Measurements from ENCODE around the gene KHDC3L. TPM values are rescaled to one million over a fixed set of nuclear protein-coding genes. Genes with fewer than 3 reads are reported as not detected.

KHDC3L gene, protein sequence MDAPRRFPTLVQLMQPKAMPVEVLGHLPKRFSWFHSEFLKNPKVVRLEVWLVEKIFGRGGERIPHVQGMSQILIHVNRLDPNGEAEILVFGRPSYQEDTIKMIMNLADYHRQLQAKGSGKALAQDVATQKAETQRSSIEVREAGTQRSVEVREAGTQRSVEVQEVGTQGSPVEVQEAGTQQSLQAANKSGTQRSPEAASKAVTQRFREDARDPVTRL
- not detected for polyA plus RNA-seq (ENCODE audit: low read depth in 6 of 6)

GRCh38 chr6:73362358-73362757 is at the start of gene KHDC3L:
Gene KHDC3L (plus strand): TSS chr6:73362658. CDS start chr6:73362730, 72 bp downstream.
- Mint-ChIP-seq H3K4me1 (no peaks in the 10 kb centered on the region), H3K36me3 (peaks cover 0 to 4% of the 10 kb centered on the region in 2 donors), H3K27me3 (peaks cover 0 to 21% (median 8%) of the 10 kb centered on the region in 3 donors), H3K4me3 (no peak within 1 kb of the TSS), H3K9me3 (no peaks in the 10 kb centered on the region), H3K27ac (peak within 1 kb of the TSS in 1 of 6 donors; percentile 14)
- ATAC-seq (ENCODE audit: low read depth in 2 of 2): no peak
- DNase-seq: no peak

GRCh38 chr6:73314577-73315492 is 47.6 kb upstream of the KHDC3L start:
- DNase-seq (no peak), ATAC-seq (ENCODE audit: low read depth in 2 of 2) (peak in 1 of 2 donors; percentile 15)
- H3K36me3 Mint-ChIP-seq: peaks cover 5 to 8% of the 10 kb centered on the region in 2 donors
- H3K27ac Mint-ChIP-seq: no peak overlapping the region
- peaks cover 30 to 56% (median 49%) of the 10 kb centered on the region in 3 donors for H3K27me3 Mint-ChIP-seq
- peaks cover 11 to 12% (median 12%) of the 10 kb centered on the region in 3 donors for H3K4me1 Mint-ChIP-seq
- H3K9me3 Mint-ChIP-seq: peaks cover 2 to 27% (median 11%) of the 10 kb centered on the region in 7 donors
- H3K4me3 Mint-ChIP-seq: peak overlapping the region in 6 of 8 donors; percentile 13 to 72 (median 54)

- Mint-ChIP-seq H3K4me3 (no peak overlapping the region), H3K27ac (no peak overlapping the region), H3K9me3 (peaks cover under 1 to 11% (median 3%) of the 10 kb centered on the region in 7 donors)
Observed at GRCh38 chr6:73323323-73323722, 39.1 kb upstream of the KHDC3L start.

GRCh38 chr6:73325656-73326055 is 36.8 kb upstream of the KHDC3L start:
- ATAC-seq (ENCODE audit: low read depth in 2 of 2) (no peak), DNase-seq (no peak)
- H3K4me1 Mint-ChIP-seq: no peaks in the 10 kb centered on the region
- no peaks in the 10 kb centered on the region for H3K9me3 Mint-ChIP-seq
- H3K27ac Mint-ChIP-seq: no peak overlapping the region
- H3K36me3 Mint-ChIP-seq: peaks cover 0 to 4% of the 10 kb centered on the region in 2 donors
- H3K4me3 Mint-ChIP-seq: no peak overlapping the region
- peaks cover 16 to 28% (median 24%) of the 10 kb centered on the region in 3 donors for H3K27me3 Mint-ChIP-seq

More at GRCh38 chr6:73323323-73323722, 39.1 kb upstream of the KHDC3L start:
- peaks cover 0 to 4% of the 10 kb centered on the region in 2 donors for H3K36me3 Mint-ChIP-seq
- ATAC-seq (ENCODE audit: low read depth in 2 of 2): no peak
- DNase-seq: no peak
- no peaks in the 10 kb centered on the region for H3K4me1 Mint-ChIP-seq
- H3K27me3 Mint-ChIP-seq: peaks cover 9 to 17% (median 17%) of the 10 kb centered on the region in 3 donors

DNA sequence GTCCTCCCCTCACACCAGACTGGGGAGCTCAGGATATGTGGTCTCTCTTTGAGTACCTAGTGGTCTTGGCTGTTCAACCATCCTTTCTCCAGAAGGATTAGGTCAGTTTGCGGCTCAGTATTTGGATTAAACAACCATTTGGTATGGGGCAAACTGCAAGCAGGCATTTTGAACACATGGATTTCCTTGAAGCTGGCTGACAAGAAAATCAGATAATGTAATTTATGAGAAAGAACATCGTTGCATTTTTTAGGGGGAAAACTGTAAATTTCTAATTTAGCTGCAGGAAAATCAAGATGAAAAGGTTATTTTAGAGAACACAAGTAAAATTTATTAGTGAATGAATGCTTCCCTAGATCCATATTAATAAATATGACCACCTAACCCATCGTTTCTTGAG is 33.7 kb upstream of the KHDC3L start:
- H3K9me3 Mint-ChIP-seq: no peaks in the 10 kb centered on the region
- DNase-seq (no peak), ATAC-seq (ENCODE audit: low read depth in 2 of 2) (no peak)
- no peak overlapping the region for H3K4me3 Mint-ChIP-seq
- no peak overlapping the region for H3K27ac Mint-ChIP-seq
- H3K4me1 Mint-ChIP-seq: no peaks in the 10 kb centered on the region
- peaks cover 22 to 40% (median 39%) of the 10 kb centered on the region in 3 donors for H3K27me3 Mint-ChIP-seq
- no peaks in the 10 kb centered on the region for H3K36me3 Mint-ChIP-seq

- Mint-ChIP-seq H3K9me3 (no peaks in the 10 kb centered on the region), H3K4me1 (no peaks in the 10 kb centered on the region), H3K36me3 (no peaks in the 10 kb centered on the region), H3K27ac (no peak overlapping the region), H3K27me3 (peaks cover 22 to 40% (median 39%) of the 10 kb centered on the region in 3 donors), H3K4me3 (no peak overlapping the region)
- DNase-seq: no peak
- ATAC-seq (ENCODE audit: low read depth in 2 of 2): no peak
Observed at GRCh38 chr6:73329201-73329600, 33.3 kb upstream of the KHDC3L start.

DNA sequence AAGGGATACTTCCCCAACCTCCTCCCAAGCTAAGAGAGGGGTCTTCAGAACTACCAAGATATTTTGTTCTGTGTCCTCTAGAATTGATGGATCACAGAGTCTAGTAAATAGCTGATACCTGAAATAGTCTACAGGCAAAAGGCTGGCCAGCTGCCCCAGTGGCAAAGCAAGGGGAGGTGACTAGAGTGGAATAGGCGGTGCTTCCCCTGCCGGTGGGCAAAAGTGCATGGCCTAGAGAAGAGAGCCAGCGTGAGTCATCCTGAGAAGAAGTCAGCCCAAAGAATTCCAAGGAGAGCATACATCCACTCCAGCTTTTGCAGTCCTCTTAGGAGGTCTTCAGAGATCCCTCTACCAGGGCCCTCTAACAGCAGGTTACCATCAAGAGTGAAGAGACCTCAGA is 23.1 kb upstream of the KHDC3L start:
- Mint-ChIP-seq H3K4me1 (no peaks in the 10 kb centered on the region), H3K36me3 (no peaks in the 10 kb centered on the region), H3K27ac (no peak overlapping the region), H3K27me3 (peaks cover 0 to 5% (median 0%) of the 10 kb centered on the region in 3 donors), H3K9me3 (peaks cover 0 to 1% (median 0%) of the 10 kb centered on the region in 7 donors), H3K4me3 (no peak overlapping the region)
- DNase-seq (no peak), ATAC-seq (ENCODE audit: low read depth in 2 of 2) (no peak)

GRCh38 chr6:73340048-73340447 is 22.4 kb upstream of the KHDC3L start:
- no peak for DNase-seq
- Mint-ChIP-seq H3K27me3 (peaks cover 0 to 5% (median 0%) of the 10 kb centered on the region in 3 donors), H3K9me3 (peaks cover 0 to 1% (median 0%) of the 10 kb centered on the region in 7 donors), H3K36me3 (no peaks in the 10 kb centered on the region), H3K27ac (no peak overlapping the region), H3K4me1 (no peaks in the 10 kb centered on the region), H3K4me3 (no peak overlapping the region)
- no peak for ATAC-seq (ENCODE audit: low read depth in 2 of 2)

DNA sequence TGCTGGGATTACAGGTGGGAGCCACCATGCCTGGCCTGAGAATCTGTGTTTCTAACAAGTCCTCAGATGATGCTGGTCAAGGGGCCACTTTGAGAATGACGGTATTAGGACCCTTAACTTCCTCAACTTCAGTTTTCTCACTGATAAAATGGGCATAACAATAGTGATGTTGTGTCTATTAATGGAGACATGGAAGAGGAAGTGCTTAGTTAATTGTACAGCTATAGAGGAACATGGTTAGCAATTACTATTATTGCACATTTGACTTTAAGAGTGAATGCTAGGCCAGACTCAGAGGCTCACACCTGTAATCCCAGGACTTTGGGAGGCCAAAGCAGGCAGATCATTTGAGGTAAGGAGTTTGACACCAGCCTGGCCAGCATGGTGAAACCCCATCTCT is 21.1 kb upstream of the KHDC3L start:
- H3K36me3 Mint-ChIP-seq: no peaks in the 10 kb centered on the region
- H3K27ac Mint-ChIP-seq: no peak overlapping the region
- no peaks in the 10 kb centered on the region for H3K9me3 Mint-ChIP-seq
- ATAC-seq (ENCODE audit: low read depth in 2 of 2): no peak
- no peak for DNase-seq
- H3K27me3 Mint-ChIP-seq: peaks cover 0 to 5% (median 0%) of the 10 kb centered on the region in 3 donors
- no peak overlapping the region for H3K4me3 Mint-ChIP-seq
- no peaks in the 10 kb centered on the region for H3K4me1 Mint-ChIP-seq

GRCh38 chr6:73342174-73342573 is 20.3 kb upstream of the KHDC3L start:
- H3K4me1 Mint-ChIP-seq: no peaks in the 10 kb centered on the region
- H3K36me3 Mint-ChIP-seq: no peaks in the 10 kb centered on the region
- H3K4me3 Mint-ChIP-seq: no peak overlapping the region
- H3K27me3 Mint-ChIP-seq: peaks cover 7 to 11% (median 8%) of the 10 kb centered on the region in 3 donors
- no peaks in the 10 kb centered on the region for H3K9me3 Mint-ChIP-seq
- DNase-seq (no peak), ATAC-seq (ENCODE audit: low read depth in 2 of 2) (no peak)
- no peak overlapping the region for H3K27ac Mint-ChIP-seq

DNA sequence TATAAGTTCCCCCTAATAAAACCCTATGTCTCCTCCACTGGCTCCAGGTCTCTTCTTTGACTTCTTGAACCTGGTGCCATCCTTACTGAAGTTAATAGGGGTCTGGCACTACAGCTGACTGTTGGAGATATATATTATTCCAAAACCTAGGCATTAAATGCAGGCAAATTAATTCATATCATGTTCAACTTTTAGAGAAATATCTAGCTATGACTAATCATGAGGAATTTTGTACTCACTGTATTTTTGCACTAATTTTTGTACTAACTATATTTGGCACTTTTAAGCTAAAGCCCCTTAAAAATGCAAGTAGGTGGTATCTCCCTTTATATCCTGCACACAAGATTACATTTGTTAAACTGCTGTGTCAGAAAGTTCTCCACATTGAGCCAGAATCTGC is 19.3 kb upstream of the KHDC3L start:
- ATAC-seq (ENCODE audit: low read depth in 2 of 2) (no peak), DNase-seq (no peak)
- Mint-ChIP-seq H3K27ac (no peak overlapping the region), H3K27me3 (peaks cover 12 to 18% (median 17%) of the 10 kb centered on the region in 3 donors), H3K4me3 (no peak overlapping the region), H3K4me1 (no peaks in the 10 kb centered on the region), H3K9me3 (no peaks in the 10 kb centered on the region), H3K36me3 (no peaks in the 10 kb centered on the region)

DNA sequence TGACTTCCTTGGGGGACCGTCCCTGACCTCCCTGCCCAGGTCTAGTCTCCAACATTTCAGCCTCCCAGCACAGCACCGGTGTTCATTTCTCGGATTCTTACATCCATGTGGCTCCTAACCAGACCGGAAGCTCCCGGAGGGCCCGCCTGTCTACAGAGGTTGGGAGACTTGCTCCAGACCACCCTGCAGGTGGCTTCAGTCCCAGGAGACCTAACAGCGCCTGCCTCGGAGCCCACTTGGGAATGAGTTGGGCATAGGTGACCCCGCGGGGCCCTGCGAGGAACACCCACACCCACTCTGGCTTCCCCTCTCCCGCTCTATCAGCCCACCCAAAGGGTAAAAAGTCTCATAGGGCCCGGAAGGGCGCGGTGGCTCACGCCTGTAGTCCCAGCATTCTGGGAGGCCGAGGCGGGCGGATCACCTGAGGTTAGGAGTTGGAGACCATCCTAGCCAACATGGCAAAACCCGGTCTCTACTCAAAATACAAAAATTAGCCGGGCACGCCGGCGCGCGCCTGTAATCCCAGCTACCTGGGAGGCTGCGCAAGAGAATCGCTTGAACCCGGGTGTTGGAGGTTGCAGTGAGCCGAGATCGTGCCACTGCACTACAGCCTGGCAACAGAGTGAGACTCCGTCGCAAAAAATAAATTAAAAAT is 13.8 kb upstream of the KHDC3L start:
- Mint-ChIP-seq H3K27me3 (peaks cover 18 to 50% (median 49%) of the 10 kb centered on the region in 3 donors), H3K4me3 (no peak overlapping the region), H3K27ac (no peak overlapping the region), H3K36me3 (no peaks in the 10 kb centered on the region), H3K4me1 (no peaks in the 10 kb centered on the region), H3K9me3 (no peaks in the 10 kb centered on the region)
- no peak for DNase-seq
- ATAC-seq (ENCODE audit: low read depth in 2 of 2): no peak

DNA sequence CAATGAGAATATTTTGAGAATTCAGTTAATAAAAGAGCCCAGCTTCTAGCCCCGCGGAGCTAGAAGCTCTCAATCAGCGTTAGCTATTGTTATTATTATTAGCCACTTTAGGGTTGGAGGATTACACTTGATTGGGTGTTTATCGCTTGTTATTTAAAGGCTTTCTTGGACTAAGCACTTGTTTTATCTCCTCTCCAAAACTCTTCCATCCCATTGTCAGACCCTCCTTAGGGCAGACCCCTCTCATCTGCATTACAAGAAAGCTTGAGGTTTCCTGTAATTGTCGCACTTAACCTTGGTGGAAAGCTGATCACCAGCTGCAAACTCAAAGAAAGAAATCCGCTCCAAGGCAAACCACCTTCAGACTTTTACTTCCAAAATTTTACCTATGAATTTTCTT is 13.1 kb upstream of the KHDC3L start:
- no peak for DNase-seq
- ATAC-seq (ENCODE audit: low read depth in 2 of 2): no peak
- H3K4me1 Mint-ChIP-seq: no peaks in the 10 kb centered on the region
- H3K27me3 Mint-ChIP-seq: peaks cover 18 to 50% (median 49%) of the 10 kb centered on the region in 3 donors
- H3K9me3 Mint-ChIP-seq: no peaks in the 10 kb centered on the region
- no peak overlapping the region for H3K4me3 Mint-ChIP-seq
- H3K27ac Mint-ChIP-seq: no peak overlapping the region
- H3K36me3 Mint-ChIP-seq: no peaks in the 10 kb centered on the region
